ENCODE results near the gene SRM. TPM values are rescaled to one million over a fixed set of nuclear protein-coding genes. Genes with fewer than 3 reads are reported as not detected.

SRM gene
- total and polyA plus RNA-seq, 12 donors = 35.4 to 158 (median 51.5) TPM

DNA sequence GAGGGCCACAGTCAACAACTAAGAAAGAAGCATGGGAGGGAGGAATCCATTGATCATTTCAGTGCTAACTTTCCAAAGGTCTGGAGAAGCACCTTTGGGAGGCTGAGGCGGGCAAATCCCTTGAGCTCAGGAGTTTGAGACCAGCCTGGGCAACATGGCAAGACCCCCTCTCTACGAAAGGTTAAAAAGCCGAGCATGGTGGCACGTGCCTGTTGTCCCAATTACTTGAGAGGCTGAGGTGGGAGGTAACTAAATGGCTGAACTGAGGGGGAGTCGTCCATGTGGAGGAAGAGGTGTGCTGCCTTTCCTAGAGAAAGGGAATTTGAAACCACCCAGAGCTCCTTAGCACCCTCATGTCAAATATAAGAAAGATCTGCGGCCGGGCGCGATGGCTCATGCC lies 29.0 kb downstream of the SRM start:
- Histone ChIP-seq H3K36me3 (peaks cover 0 to 51% (median 14%) of the 10 kb centered on the region in 9 donors), H3K4me3 (no peak overlapping the region), H3K27ac (no peak overlapping the region), H3K4me1 (no peaks in the 10 kb centered on the region), H3K27me3 (no peaks in the 10 kb centered on the region), H3K9me3 (no peaks in the 10 kb centered on the region)
- 85 to 92% methylated on average over 9 of the region's 9 CpGs for WGBS, 2 donors
- ATAC-seq (no peak), DNase-seq (no peak)
- TF ChIP-seq, protein P1, sequence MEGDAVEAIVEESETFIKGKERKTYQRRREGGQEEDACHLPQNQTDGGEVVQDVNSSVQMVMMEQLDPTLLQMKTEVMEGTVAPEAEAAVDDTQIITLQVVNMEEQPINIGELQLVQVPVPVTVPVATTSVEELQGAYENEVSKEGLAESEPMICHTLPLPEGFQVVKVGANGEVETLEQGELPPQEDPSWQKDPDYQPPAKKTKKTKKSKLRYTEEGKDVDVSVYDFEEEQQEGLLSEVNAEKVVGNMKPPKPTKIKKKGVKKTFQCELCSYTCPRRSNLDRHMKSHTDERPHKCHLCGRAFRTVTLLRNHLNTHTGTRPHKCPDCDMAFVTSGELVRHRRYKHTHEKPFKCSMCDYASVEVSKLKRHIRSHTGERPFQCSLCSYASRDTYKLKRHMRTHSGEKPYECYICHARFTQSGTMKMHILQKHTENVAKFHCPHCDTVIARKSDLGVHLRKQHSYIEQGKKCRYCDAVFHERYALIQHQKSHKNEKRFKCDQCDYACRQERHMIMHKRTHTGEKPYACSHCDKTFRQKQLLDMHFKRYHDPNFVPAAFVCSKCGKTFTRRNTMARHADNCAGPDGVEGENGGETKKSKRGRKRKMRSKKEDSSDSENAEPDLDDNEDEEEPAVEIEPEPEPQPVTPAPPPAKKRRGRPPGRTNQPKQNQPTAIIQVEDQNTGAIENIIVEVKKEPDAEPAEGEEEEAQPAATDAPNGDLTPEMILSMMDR (IDR thresholded peaks at IDR 0.05) = no peak
- intact Hi-C loops (cut with DNase I) = loop anchor here in 3 of 10 donors (10.0 kb wide), 2 partner anchors 204 to 694 kb away; no protein-coding TSS in a partner anchor

DNA sequence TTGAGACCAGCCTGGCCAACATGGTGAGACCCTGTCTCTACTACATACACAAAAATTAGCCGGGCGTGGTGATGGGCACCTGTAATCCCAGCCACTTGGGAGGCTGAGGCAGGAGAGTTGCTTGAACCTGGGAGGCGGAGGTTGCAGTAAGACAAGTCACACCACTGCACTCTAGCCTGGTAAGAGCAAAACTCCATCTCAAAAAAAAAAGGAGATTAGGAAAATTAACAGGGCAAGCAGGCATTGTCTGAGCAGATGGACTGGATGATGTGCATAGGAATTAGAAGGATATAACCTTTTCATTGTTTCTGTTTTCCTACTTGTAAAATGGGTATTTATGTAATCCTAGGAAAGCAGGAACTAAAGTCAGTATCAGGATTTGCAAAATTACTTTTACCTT lies 31.8 kb downstream of the SRM start:
- Histone ChIP-seq H3K36me3 (peaks cover 0 to 80% (median 31%) of the 10 kb centered on the region in 9 donors), H3K4me1 (no peaks in the 10 kb centered on the region), H3K27me3 (no peaks in the 10 kb centered on the region), H3K9me3 (no peaks in the 10 kb centered on the region), H3K4me3 (no peak overlapping the region), H3K27ac (no peak overlapping the region)
- TF ChIP-seq, protein P1 (IDR thresholded peaks at IDR 0.05) = no peak
- no peak for ATAC-seq
- intact Hi-C loops (cut with DNase I) = loop anchor here in 1 of 10 donors (10.0 kb wide), 1 partner anchor 67 kb away; the partner anchor contains the start of gene EXOSC10
- no peak for DNase-seq
- 94 to 98% methylated on average over 3 of the region's 3 CpGs for WGBS, 2 donors

DNA sequence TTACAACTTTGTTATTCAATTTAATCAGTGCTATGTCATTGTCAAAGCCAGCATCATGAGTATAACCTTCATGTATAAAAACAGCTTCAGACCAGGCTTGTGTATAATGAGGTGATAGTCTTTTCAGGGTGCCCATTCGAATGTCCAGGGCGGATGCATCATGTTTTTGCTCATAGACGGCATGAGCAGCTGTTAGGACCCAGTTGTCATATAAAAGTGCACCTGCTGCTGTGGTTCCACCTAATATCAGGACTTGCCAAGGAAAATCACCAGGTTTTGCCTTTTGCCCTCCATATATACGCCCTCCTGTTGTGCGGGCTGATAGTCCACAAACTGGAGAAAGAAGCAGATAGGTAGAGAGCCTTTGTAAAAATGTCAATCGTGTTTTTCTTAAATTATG lies 32.5 kb downstream of the SRM start:
- WGBS, 2 donors = 75 to 76% methylated on average over 6 of the region's 6 CpGs
- intact Hi-C loops (cut with DNase I) = loop anchor here in 1 of 10 donors (10.0 kb wide), 1 partner anchor 67 kb away; the partner anchor contains the start of gene EXOSC10
- ATAC-seq (no peak), DNase-seq (no peak)
- H3K4me3 ChIP-seq = no peak overlapping the region
- H3K27ac ChIP-seq = no peak overlapping the region
- no peaks in the 10 kb centered on the region for H3K9me3 ChIP-seq
- TF ChIP-seq, protein P1 (IDR thresholded peaks at IDR 0.05) = no peak
- H3K36me3 ChIP-seq = peaks cover 0 to 87% (median 38%) of the 10 kb centered on the region in 9 donors
- H3K4me1 ChIP-seq = no peaks in the 10 kb centered on the region
- H3K27me3 ChIP-seq = no peaks in the 10 kb centered on the region

DNA sequence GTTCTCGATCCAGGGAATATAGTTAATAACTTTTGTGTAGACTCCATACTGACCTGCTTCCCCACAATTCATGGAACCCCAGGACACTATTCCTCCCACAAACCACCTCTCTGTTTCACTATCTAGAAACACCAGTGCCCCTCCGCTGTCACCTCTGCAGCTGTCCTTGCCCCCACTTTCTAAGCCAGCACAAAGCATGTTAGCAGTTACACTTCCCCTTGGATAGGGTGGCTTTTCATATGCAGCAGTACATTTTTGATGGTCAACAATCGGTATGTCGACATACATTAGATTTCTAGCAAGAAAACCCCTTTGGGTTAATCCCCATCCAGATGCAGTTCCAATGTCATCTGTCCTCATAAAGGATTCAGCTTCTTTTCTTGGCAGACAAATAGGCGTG lies 32.9 kb downstream of the SRM start:
- no peak for DNase-seq
- no peaks in the 10 kb centered on the region for H3K27me3 ChIP-seq
- 91 to 95% methylated on average over 5 of the region's 5 CpGs for WGBS, 2 donors
- H3K36me3 ChIP-seq = peaks cover under 1 to 91% (median 43%) of the 10 kb centered on the region in 9 donors
- intact Hi-C loops (cut with DNase I) = loop anchor here in 1 of 10 donors (10.0 kb wide), 1 partner anchor 68 kb away; the partner anchor contains the start of gene EXOSC10
- no peaks in the 10 kb centered on the region for H3K9me3 ChIP-seq
- no peak overlapping the region for H3K27ac ChIP-seq
- no peaks in the 10 kb centered on the region for H3K4me1 ChIP-seq
- TF ChIP-seq, protein P1 (IDR thresholded peaks at IDR 0.05) = no peak
- no peak for ATAC-seq
- no peak overlapping the region for H3K4me3 ChIP-seq

Measured in heart right ventricle (tissue), 16 donors.